A549 (cell line): ENCODE data around the gene TMEM61. TPM values are rescaled to one million over a fixed set of nuclear protein-coding genes. Genes with fewer than 3 reads are reported as not detected.

Source experiments
- ATAC-seq, 2 experiments: fragments of 200-7000 bp in 1 of 2; fragments of >200 bp in 1 of 2; cut with Nextera tagmentation in 1 of 2; cut with Tn5 transposase in 1 of 2; 3 replicates each; pipeline versions ENCODE4 v1.8.0 to v1.9.1; 2018 to 2020; ENCODE audit warnings: mild to moderate bottlenecking in 1 of 2, moderate library complexity in 1 of 2
- CTCF ChIA-PET: fragments of 300-600 bp; sonication (Branson Sonifier 250); formaldehyde crosslinking; extraction: SDS; loops from one replicate; lab custom pipeline; 2021; ENCODE audit warnings: antibody characterized with exemption, inconsistent platforms; lab: Yijun Ruan, JAX
- POLR2A ChIA-PET: fragments of 350-600 bp; formaldehyde crosslinking; extraction: SDS; loops from one replicate; lab custom pipeline; 2021; ENCODE audit warnings: antibody characterized with exemption, inconsistent platforms; lab: Yijun Ruan, JAX
- DNase-seq, 2 experiments: peaks; one replicate each; pipeline versions ENCODE4 v3.0.0 to v3.0.0-alpha.2; 2011 to 2016; ENCODE audit warnings: low read depth in 1 of 2, low spot score in 1 of 2
- FAIRE-seq: peaks from 2 replicates; lab custom pipeline; 2011; peaks lifted over from hg19 to GRCh38; lab: Jason Lieb, UNC
- H3K27ac ChIP-seq, 2 experiments: fragments of >200 bp; sonication (Bioruptor Twin); formaldehyde crosslinking; 3 replicates each; pipeline ENCODE4 v1.5.1; 2016 to 2017
- H3K4me1 ChIP-seq: fragments of >200 bp; sonication (Bioruptor Twin); formaldehyde crosslinking; 3 replicates; pipeline ENCODE4 v1.6.1; 2016
- H3K4me2 ChIP-seq: fragments of >200 bp; sonication (Bioruptor Twin); formaldehyde crosslinking; 3 replicates; pipeline ENCODE4 v1.6.1; 2016
- H3K4me3 ChIP-seq: fragments of >200 bp; sonication (Bioruptor Twin); formaldehyde crosslinking; 3 replicates; pipeline ENCODE4 v1.5.1; 2016
- H3K9me3 ChIP-seq: fragments of >200 bp; sonication (Bioruptor Twin); formaldehyde crosslinking; 3 replicates; pipeline ENCODE4 v1.6.1; 2016
- ATOH8 ChIP-seq: fragments of 250-450 bp; sonication (Bioruptor Pico); IDR thresholded peaks from 2 replicates; pipeline ENCODE4 v1.5.0; 2020; ENCODE audit warnings: low read depth, mild to moderate bottlenecking, moderate library complexity
- CBX8 ChIP-seq: fragments of 200-600 bp; sonication (generic); IDR thresholded peaks from 2 replicates; pipeline ENCODE4 v1.6.1; 2016
- CEBPB ChIP-seq, 2 experiments: fragments of >200 bp in 1 of 2; sonication (Bioruptor Twin) in 1 of 2; formaldehyde crosslinking in 1 of 2; IDR thresholded peaks; 2 replicates each; pipeline ENCODE4 v1.6.1; 2012 to 2016
- ELK1 ChIP-seq: fragments of 150-350 bp; IDR thresholded peaks from 2 replicates; pipeline ENCODE4 v1.6.1; 2014; ENCODE audit warnings: low read depth, mild to moderate bottlenecking, low read length
- EP300 ChIP-seq, 2 experiments: fragments of >200 bp; sonication (Bioruptor Twin); formaldehyde crosslinking; IDR thresholded peaks; 2 replicates in 1 of 2; 3 replicates in 1 of 2; pipeline ENCODE4 v1.6.1; 2016 to 2017
- GATA3 ChIP-seq: IDR thresholded peaks from 2 replicates; pipeline ENCODE4 v1.6.1; 2012; ENCODE audit warnings: borderline replicate concordance
- HEYL ChIP-seq: fragments of 250-450 bp; sonication (Bioruptor Pico); IDR thresholded peaks from 2 replicates; pipeline ENCODE4 v1.8.0; 2021; ENCODE audit warnings: mild to moderate bottlenecking, moderate library complexity
- HMGXB4 ChIP-seq: fragments of 250-450 bp; sonication (Bioruptor Pico); IDR thresholded peaks from 2 replicates; pipeline ENCODE4 v1.5.0; 2021; ENCODE audit warnings: mild to moderate bottlenecking, moderate library complexity, borderline replicate concordance
- HOXA7 ChIP-seq: fragments of 250-450 bp; sonication (Bioruptor Pico); IDR thresholded peaks from 2 replicates; pipeline ENCODE4 v1.5.0; 2020; ENCODE audit warnings: mild to moderate bottlenecking, moderate library complexity
- HOXB13 ChIP-seq: fragments of 250-450 bp; sonication (Bioruptor Pico); IDR thresholded peaks from 2 replicates; pipeline ENCODE4 v1.5.0; 2020; ENCODE audit warnings: low read depth, mild to moderate bottlenecking, moderate library complexity
- HOXB5 ChIP-seq: fragments of 250-450 bp; sonication (Bioruptor Pico); IDR thresholded peaks from 2 replicates; pipeline ENCODE4 v1.5.0; 2020; ENCODE audit warnings: mild to moderate bottlenecking, moderate library complexity
- JUN ChIP-seq, 2 experiments: fragments of >200 bp; sonication (Bioruptor Twin); formaldehyde crosslinking; IDR thresholded peaks; 2 replicates in 1 of 2; 3 replicates in 1 of 2; pipeline ENCODE4 v1.6.1; 2016 to 2017
- MAX ChIP-seq: IDR thresholded peaks from 2 replicates; pipeline ENCODE4 v1.6.1; 2012
- NR3C1 ChIP-seq: fragments of >200 bp; sonication (Bioruptor Twin); formaldehyde crosslinking; IDR thresholded peaks from 3 replicates; pipeline ENCODE4 v1.6.1; 2017
- PHF8 ChIP-seq: fragments of 200-600 bp; sonication (generic); IDR thresholded peaks from 2 replicates; pipeline ENCODE4 v1.6.1; 2016; ENCODE audit warnings: low read depth, mild to moderate bottlenecking, antibody characterized with exemption, moderate library complexity, borderline replicate concordance
- POLR2AphosphoS2 ChIP-seq: conservative IDR thresholded peaks from 2 replicates; pipeline ENCODE4 v1.6.1; 2012; ENCODE audit warnings: low read length, improper control_type of control experiment, inconsistent platforms
- RARB ChIP-seq: fragments of 250-450 bp; sonication (Bioruptor Pico); IDR thresholded peaks from 2 replicates; pipeline ENCODE4 v1.8.0; 2021; ENCODE audit warnings: mild to moderate bottlenecking, moderate library complexity
- RCOR1 ChIP-seq: fragments of 150-350 bp; IDR thresholded peaks from 2 replicates; pipeline ENCODE4 v1.6.1; 2014; ENCODE audit warnings: antibody characterized with exemption, low read length, low read depth
- TFCP2L1 ChIP-seq: fragments of 250-450 bp; sonication (Bioruptor Pico); IDR thresholded peaks from 2 replicates; pipeline ENCODE4 v1.5.0; 2021; ENCODE audit warnings: mild to moderate bottlenecking
- WGBS: methylation state at CpG from one replicate; pipeline ENCODE4 v1.1.6; 2017; ENCODE audit errors: missing lambda C conversion rate; 5-methylcytosine and 5-hydroxymethylcytosine counted together
- polyA plus RNA-seq, 4 experiments: library from polyadenylated mRNA; depleted of rRNA in 3 of 4; stranded (reverse); fragments of >200 nt; fragmentation: RNase III in 1 of 4; extraction: RNeasy Plus Mini Kit Qiagen cat#74134 plus additional on column Dnase treatment in 1 of 4; gene quantifications; 2 replicates in 3 of 4; 3 replicates in 1 of 4; pipeline ENCODE4 v1.2.3, GENCODE V29; 2011 to 2017

TMEM61 gene
- polyA plus RNA-seq, 2 of the 4 experiments (the other 2 are of a cell fraction) = 0.06 to 0.10 TPM

GRCh38 chr1:55000110-55001085 lies 20.0 kb downstream of the TMEM61 start:
- H3K9me3 ChIP-seq = no peaks in the 10 kb centered on the region
- TF ChIP-seq EP300 (IDR thresholded peaks at IDR 0.05) (no peak), CEBPB (IDR thresholded peaks at IDR 0.05) (no peak), HMGXB4 (no peak), GATA3 (no peak), POLR2AphosphoS2 (no peak), MAX (no peak), HOXB5 (CRISPR knock-in tag) (no peak), JUN (IDR thresholded peaks at IDR 0.05) (no peak), HEYL (CRISPR knock-in tag) (no peak)
- TF ChIP-seq, all 56 proteins: peak for 0
- Histone ChIP-seq H3K4me2 (no peak overlapping the region), H3K4me1 (0 out of 3 replicates have a peak, but pooled peaks cover 4% of the 10 kb centered on the region), H3K27ac (no peak overlapping the region), H3K4me3 (no peak overlapping the region)
- ChIA-PET POLR2A (no interaction called here), CTCF (interaction anchor here (0.7 to 20.8 kb wide), 6 partner anchors 7 to 55 kb away, joined by 3 to 451 read pairs (median 6); no protein-coding TSS in a partner anchor)
- 56% methylated on average over 5 of the region's 8 CpGs for WGBS
- ATAC-seq (no peak), FAIRE-seq (no peak), DNase-seq (no peak)

GRCh38 chr1:55001311-55001710 lies 20.9 kb downstream of the TMEM61 start:
- ChIA-PET POLR2A (no interaction called here), CTCF (interaction anchor here (0.7 to 20.8 kb wide), 4 partner anchors 9 to 55 kb away, joined by 3 to 451 read pairs (median 14); no protein-coding TSS in a partner anchor)
- ATAC-seq (no peak), DNase-seq (no peak), FAIRE-seq (no peak)
- no peak overlapping the region for H3K4me3 ChIP-seq
- H3K4me2 ChIP-seq = no peak overlapping the region
- H3K4me1 ChIP-seq = 0 out of 3 replicates have a peak, but pooled peaks cover 4% of the 10 kb centered on the region
- no peak overlapping the region for H3K27ac ChIP-seq
- no peak for TF ChIP-seq PHF8
- TF ChIP-seq ELK1 = no peak
- no peak for TF ChIP-seq RARB (CRISPR knock-in tag)
- TF ChIP-seq ATOH8 (CRISPR knock-in tag) = no peak
- no peak for TF ChIP-seq TFCP2L1 (CRISPR knock-in tag)
- no peak for TF ChIP-seq HOXA7 (CRISPR knock-in tag)
- TF ChIP-seq NR3C1 = no peak
- TF ChIP-seq RCOR1 = no peak
- no peak for TF ChIP-seq HOXB13
- TF ChIP-seq HMGXB4 = no peak
- TF ChIP-seq CBX8 = no peak
- 57% methylated on average over 3 of the region's 4 CpGs for WGBS
- no peaks in the 10 kb centered on the region for H3K9me3 ChIP-seq
